ENCODE data around the gene DMAC2.
A peak's percentile ranks its signal among the peaks of the same experiment; 100 is the strongest.
"Not testable (repeated sequence)": the region's sequence is repeated elsewhere in the genome, so short reads cannot be mapped to it uniquely, and the experiment has no call there.

Gene DMAC2

GRCh38 chr19:41397086-41398049 is 42.3 kb downstream of the DMAC2 start, which contains the start of the genes BCKDHA and EXOSC5:
Gene BCKDHA, plus strand, starts transcription at chr19:41397818. Its CDS starts 10 bp downstream, at chr19:41397828.
Gene EXOSC5, minus strand, starts transcription at chr19:41397359. Its CDS starts 31 bp downstream, at chr19:41397328.
- peak; percentile 99 for DNase-seq

GRCh38 chr19:41395355-41395754 is 44.4 kb downstream of the DMAC2 start:
- no peak for DNase-seq

GRCh38 chr19:41392775-41393174 is 46.9 kb downstream of the DMAC2 start:
- no peak for DNase-seq

- no peak for DNase-seq
Measured at GRCh38 chr19:41391618-41392017, 48.1 kb downstream of the DMAC2 start.

- no peak for DNase-seq
Measured at GRCh38 chr19:41386442-41386841, 53.3 kb downstream of the DMAC2 start.

- no peak for DNase-seq
Measured at GRCh38 chr19:41384351-41384750, 55.4 kb downstream of the DMAC2 start.

- not testable (repeated sequence) for DNase-seq
Measured at GRCh38 chr19:41381536-41381935, 58.2 kb downstream of the DMAC2 start.

Measured in NCI-H187 treated with DMSO at 0.1 percent for 48 hours (cell line).